Measurements from ENCODE around the gene EVI2A.

Gene EVI2A

GRCh38 chr17:31273516-31273915, 47.9 kb downstream of the EVI2A start:
- no peak for DNase-seq (ENCODE audit: low spot score)

GRCh38 chr17:31272803-31273202, 48.6 kb downstream of the EVI2A start:
- no peak for DNase-seq (ENCODE audit: low spot score)

- DNase-seq (ENCODE audit: low spot score) = no peak
Observed at GRCh38 chr17:31272236-31272635, 49.2 kb downstream of the EVI2A start.

GRCh38 chr17:31269578-31269983, 51.8 kb downstream of the EVI2A start:
- DNase-seq (ENCODE audit: low spot score) = peak; percentile 63

- no peak for DNase-seq (ENCODE audit: low spot score)
Observed at GRCh38 chr17:31269036-31269577, 52.3 kb downstream of the EVI2A start.
